Keratinocyte (primary cell): ENCODE data around the gene GYPB. TPM values are rescaled to one million over a fixed set of nuclear protein-coding genes. Genes with fewer than 3 reads are reported as not detected.
"Not testable (repeated sequence)": the region's sequence is repeated elsewhere in the genome, so short reads cannot be mapped to it uniquely, and the experiment has no call there.

ENCODE experiments used
- DNase-seq: peaks from one replicate; pipeline ENCODE4 v3.0.0-alpha.2; 2011; ENCODE audit warnings: low read depth, missing footprints, low spot score
- FAIRE-seq: peaks from 2 replicates; lab custom pipeline; 2011; peaks lifted over from hg19 to GRCh38; lab: Jason Lieb, UNC
- H2AFZ ChIP-seq: 2 replicates; pipeline ENCODE4 v1.6.0; 2012; ENCODE audit warnings: low read length, control low read depth, inconsistent platforms; ENCODE audit not compliant: control insufficient read depth
- H3K27ac ChIP-seq: 2 replicates; pipeline ENCODE4 v1.5.1; 2011; ENCODE audit warnings: low read length; ENCODE audit not compliant: control insufficient read depth, insufficient read depth
- H3K27me3 ChIP-seq: 3 replicates; pipeline ENCODE4 v1.6.0; 2011; ENCODE audit warnings: low read length; ENCODE audit not compliant: control insufficient read depth, insufficient read depth; ENCODE audit errors: extremely low read depth
- H3K36me3 ChIP-seq, 2 experiments: 2 replicates in 1 of 2; 3 replicates in 1 of 2; pipeline ENCODE4 v1.5.1; 2011; ENCODE audit warnings: low read length in 2 of 2, mild to moderate bottlenecking in 1 of 2; ENCODE audit not compliant: control insufficient read depth in 2 of 2, insufficient read depth in 2 of 2; ENCODE audit errors: extremely low read depth in 1 of 2
- H3K4me1 ChIP-seq: 3 replicates; pipeline ENCODE4 v1.5.1; 2011; ENCODE audit warnings: low read length; ENCODE audit not compliant: control insufficient read depth, insufficient read depth; ENCODE audit errors: extremely low read depth
- H3K4me2 ChIP-seq: 3 replicates; pipeline ENCODE4 v1.6.0; 2011; ENCODE audit warnings: low read depth, low read length; ENCODE audit not compliant: control insufficient read depth, insufficient read depth; ENCODE audit errors: extremely low read depth
- H3K4me3 ChIP-seq, 3 experiments: fragments of 200-600 bp in 1 of 3; sonication (generic) in 1 of 3; 2 replicates in 2 of 3; 3 replicates in 1 of 3; pipeline ENCODE4 v1.5.1; 2011 to 2016; ENCODE audit warnings: low read length in 3 of 3, mild to moderate bottlenecking in 3 of 3, control low read depth in 2 of 3, inconsistent platforms in 1 of 3, low read depth in 1 of 3, mixed read lengths in 1 of 3, mixed run types in 1 of 3, moderate library complexity in 1 of 3; ENCODE audit not compliant: control insufficient read depth in 2 of 3, insufficient read depth in 2 of 3; ENCODE audit errors: extremely low read depth in 1 of 3
- H3K79me2 ChIP-seq: 2 replicates; pipeline ENCODE4 v1.6.0; 2012; ENCODE audit warnings: low read length; ENCODE audit not compliant: control insufficient read depth, insufficient read depth
- H3K9ac ChIP-seq: 3 replicates; pipeline ENCODE4 v1.6.0; 2011; ENCODE audit warnings: low read length; ENCODE audit not compliant: control insufficient read depth, insufficient read depth; ENCODE audit errors: extremely low read depth
- H3K9me1 ChIP-seq: 3 replicates; pipeline ENCODE4 v1.6.0; 2011; ENCODE audit warnings: low read length; ENCODE audit not compliant: control insufficient read depth, insufficient read depth; ENCODE audit errors: extremely low read depth
- H3K9me3 ChIP-seq: 2 replicates; pipeline ENCODE4 v1.5.1; 2012; ENCODE audit warnings: low read depth, low read length; ENCODE audit not compliant: control insufficient read depth
- H4K20me1 ChIP-seq: 3 replicates; pipeline ENCODE4 v1.6.0; 2011; ENCODE audit warnings: low read length; ENCODE audit not compliant: control insufficient read depth, insufficient read depth; ENCODE audit errors: extremely low read depth
- EZH2 ChIP-seq: IDR thresholded peaks from one replicate; pipeline ENCODE4 v1.6.1; 2012; ENCODE audit warnings: inconsistent platforms, mild to moderate bottlenecking, low read length, moderate library complexity
- dilution Hi-C: fragments of 300-500 bp; cut with MboI; formaldehyde crosslinking; loops from one replicate; pipeline ENCODE4 v1.7.0; 2020; ENCODE audit warnings: low sequenced_read_pairs; ENCODE audit not compliant: extremely low pct_ligation_motif_present
- polyA plus RNA-seq, 5 experiments: library from polyadenylated mRNA; depleted of rRNA in 3 of 5; stranded (reverse) in 3 of 5; stranded (forward) in 1 of 5; unstranded in 1 of 5; fragments of >200 nt; gene quantifications; 1 replicate in 1 of 5; 2 replicates in 3 of 5; 3 replicates in 1 of 5; pipeline versions ENCODE4 v1.2.1 to v1.2.3, GENCODE V29; 2011 to 2012; ENCODE audit warnings: missing spikeins in 2 of 5, low read depth in 1 of 5, low replicate concordance in 1 of 5
- TF ChIP-seq, protein P1 (sequence below), 3 experiments: IDR thresholded peaks in 1 of 3; conservative IDR thresholded peaks in 1 of 3; optimal IDR thresholded peaks in 1 of 3; 2 replicates in 2 of 3; 3 replicates in 1 of 3; pipeline versions ENCODE3 to v1.5.1; 2011; ENCODE audit warnings: low read length in 3 of 3, mild to moderate bottlenecking in 3 of 3, moderate library complexity in 2 of 3, control low read depth in 1 of 3, inconsistent platforms in 1 of 3; ENCODE audit not compliant: insufficient read depth in 2 of 3; ENCODE audit errors: extremely low read depth in 1 of 3

GYPB gene
- polyA plus RNA-seq, 1 donor (not counting 4 experiments of a cell fraction or from before 2014, with no cell fraction given), result not detected

DNA sequence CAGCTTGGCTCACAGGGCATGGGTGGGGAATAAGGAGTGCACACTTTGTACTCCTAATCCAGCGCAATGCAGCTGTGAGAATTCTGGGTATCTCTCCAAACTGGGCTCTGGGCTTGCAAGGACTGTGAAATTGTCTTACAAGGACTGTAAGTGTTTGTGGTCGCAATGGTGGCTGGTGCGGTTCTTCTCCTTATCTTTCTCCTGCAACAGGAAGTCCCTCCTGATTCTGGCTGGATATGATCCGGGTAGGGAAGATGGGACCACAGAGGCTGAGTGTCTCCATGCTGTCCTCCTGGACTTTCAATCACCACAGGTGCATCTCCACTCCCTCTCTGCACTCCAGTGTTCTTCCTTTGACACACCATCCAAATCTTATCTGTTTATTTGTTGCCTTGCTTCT, 58.1 kb downstream of the GYPB start:
- FAIRE-seq (no peak), DNase-seq (no peak)
- Histone ChIP-seq H4K20me1 (no peaks in the 10 kb centered on the region), H3K4me2 (no peak overlapping the region), H3K36me3 (no peaks in the 10 kb centered on the region), H3K27me3 (no peaks in the 10 kb centered on the region), H3K4me3 (no peak overlapping the region), H3K9me1 (no peaks in the 10 kb centered on the region), H3K9me3 (no peaks in the 10 kb centered on the region), H3K4me1 (no peaks in the 10 kb centered on the region), H3K9ac (no peak overlapping the region), H3K27ac (no peak overlapping the region), H2AFZ (no peak overlapping the region), H3K79me2 (no peaks in the 10 kb centered on the region)
- dilution Hi-C loops, result no loop called here
- TF ChIP-seq, protein P1, sequence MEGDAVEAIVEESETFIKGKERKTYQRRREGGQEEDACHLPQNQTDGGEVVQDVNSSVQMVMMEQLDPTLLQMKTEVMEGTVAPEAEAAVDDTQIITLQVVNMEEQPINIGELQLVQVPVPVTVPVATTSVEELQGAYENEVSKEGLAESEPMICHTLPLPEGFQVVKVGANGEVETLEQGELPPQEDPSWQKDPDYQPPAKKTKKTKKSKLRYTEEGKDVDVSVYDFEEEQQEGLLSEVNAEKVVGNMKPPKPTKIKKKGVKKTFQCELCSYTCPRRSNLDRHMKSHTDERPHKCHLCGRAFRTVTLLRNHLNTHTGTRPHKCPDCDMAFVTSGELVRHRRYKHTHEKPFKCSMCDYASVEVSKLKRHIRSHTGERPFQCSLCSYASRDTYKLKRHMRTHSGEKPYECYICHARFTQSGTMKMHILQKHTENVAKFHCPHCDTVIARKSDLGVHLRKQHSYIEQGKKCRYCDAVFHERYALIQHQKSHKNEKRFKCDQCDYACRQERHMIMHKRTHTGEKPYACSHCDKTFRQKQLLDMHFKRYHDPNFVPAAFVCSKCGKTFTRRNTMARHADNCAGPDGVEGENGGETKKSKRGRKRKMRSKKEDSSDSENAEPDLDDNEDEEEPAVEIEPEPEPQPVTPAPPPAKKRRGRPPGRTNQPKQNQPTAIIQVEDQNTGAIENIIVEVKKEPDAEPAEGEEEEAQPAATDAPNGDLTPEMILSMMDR (optimal IDR thresholded peaks at IDR 0.05 in 1 of 3, IDR thresholded peaks at IDR 0.05 in 1 of 3, conservative IDR thresholded peaks at IDR 0.05 in 1 of 3; ENCODE audit: extremely low read depth in 1 of 3, insufficient read depth in 2 of 3, low read length in 3 of 3), result no peak
- no peak for TF ChIP-seq EZH2

DNA sequence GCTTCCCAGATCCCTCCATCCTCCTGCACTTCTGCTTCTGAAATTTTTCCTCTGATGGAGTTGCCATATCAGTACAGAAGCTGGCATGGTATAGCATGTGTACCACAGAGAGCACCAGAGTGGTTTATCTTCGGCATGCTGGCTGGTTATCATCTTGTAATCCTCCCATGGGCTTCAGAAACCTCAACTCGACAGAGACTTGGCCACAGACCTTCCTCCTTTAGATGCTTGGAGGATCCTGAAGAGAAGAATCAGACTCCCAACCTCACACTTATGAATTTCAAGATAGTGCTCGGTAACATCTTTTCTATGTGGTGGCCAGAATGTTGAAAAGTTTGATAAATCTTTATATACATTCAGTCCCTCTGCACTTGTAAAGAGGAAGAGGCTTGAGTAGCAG, 63.9 kb downstream of the GYPB start:
- H2AFZ ChIP-seq, H3K4me3 ChIP-seq, FAIRE-seq, DNase-seq, H3K9me1 ChIP-seq, H3K27me3 ChIP-seq, H3K79me2 ChIP-seq, H3K9ac ChIP-seq, H3K4me1 ChIP-seq, dilution Hi-C loops, H3K36me3 ChIP-seq, H3K27ac ChIP-seq, H3K9me3 ChIP-seq, H4K20me1 ChIP-seq, H3K4me2 ChIP-seq: not testable (repeated sequence)

DNA sequence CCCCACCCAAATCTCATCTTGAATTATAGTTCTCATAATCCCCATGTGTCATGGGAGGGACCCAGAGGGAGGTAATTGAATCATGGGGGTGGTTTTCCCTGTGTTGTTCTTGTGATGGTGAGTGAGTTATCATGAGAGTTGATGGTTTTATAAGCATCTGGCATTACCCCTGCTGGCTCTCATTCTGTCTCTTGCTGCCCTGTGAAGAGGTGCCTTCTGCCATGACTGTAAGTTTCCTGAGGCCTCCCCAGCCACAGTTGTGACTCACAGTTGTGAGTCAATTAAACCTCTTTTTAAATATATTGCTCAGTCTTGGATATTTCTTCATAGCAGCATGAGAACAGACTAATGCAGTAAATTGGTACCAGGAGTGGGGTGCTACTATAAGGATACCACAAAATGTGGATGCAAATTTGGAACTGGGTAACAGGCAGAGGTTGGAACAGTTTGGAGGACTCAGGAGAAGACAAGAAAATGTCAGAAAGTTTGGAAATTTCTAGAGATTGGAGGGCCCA, 67.7 kb downstream of the GYPB start:
- H3K4me2 ChIP-seq, H3K79me2 ChIP-seq, FAIRE-seq, H3K9me1 ChIP-seq, H3K27me3 ChIP-seq, H4K20me1 ChIP-seq, H3K4me1 ChIP-seq, dilution Hi-C loops, H3K9me3 ChIP-seq, DNase-seq, H3K27ac ChIP-seq, H3K9ac ChIP-seq, H3K4me3 ChIP-seq, H2AFZ ChIP-seq, H3K36me3 ChIP-seq: not testable (repeated sequence)

DNA sequence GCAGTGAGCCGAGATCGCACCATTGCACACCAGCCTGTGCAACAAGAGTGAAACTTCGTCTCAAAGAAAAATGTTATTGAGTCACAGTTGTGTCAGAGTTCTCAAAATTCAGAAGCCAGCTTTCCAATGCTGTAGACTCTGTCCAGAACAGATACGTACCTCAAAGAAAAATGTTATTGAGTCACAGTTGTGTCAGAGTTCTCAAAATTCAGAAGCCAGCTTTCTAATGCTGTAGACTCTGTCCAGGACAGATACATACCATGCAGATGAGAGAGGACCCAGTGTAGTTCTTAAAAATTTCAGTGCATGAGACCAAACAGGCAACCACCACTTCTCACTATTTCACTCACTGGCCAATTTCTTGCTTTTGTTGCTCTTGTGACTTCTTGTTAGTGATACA, 68.2 kb downstream of the GYPB start:
- H3K36me3 ChIP-seq, H3K9me1 ChIP-seq, FAIRE-seq, H2AFZ ChIP-seq, DNase-seq, H3K27me3 ChIP-seq, H4K20me1 ChIP-seq, H3K79me2 ChIP-seq, H3K4me1 ChIP-seq, H3K4me2 ChIP-seq, H3K4me3 ChIP-seq, H3K9me3 ChIP-seq, dilution Hi-C loops, H3K27ac ChIP-seq, H3K9ac ChIP-seq: not testable (repeated sequence)
